NCI-H2196 (cell line): Measurements from ENCODE around the gene SAMMSON.

Source experiments
- DNase-seq: peaks from one replicate; lab custom pipeline; 2025; ENCODE audit not compliant: unreplicated experiment; lab: John Stamatoyannopoulos, UW

Gene SAMMSON

DNA sequence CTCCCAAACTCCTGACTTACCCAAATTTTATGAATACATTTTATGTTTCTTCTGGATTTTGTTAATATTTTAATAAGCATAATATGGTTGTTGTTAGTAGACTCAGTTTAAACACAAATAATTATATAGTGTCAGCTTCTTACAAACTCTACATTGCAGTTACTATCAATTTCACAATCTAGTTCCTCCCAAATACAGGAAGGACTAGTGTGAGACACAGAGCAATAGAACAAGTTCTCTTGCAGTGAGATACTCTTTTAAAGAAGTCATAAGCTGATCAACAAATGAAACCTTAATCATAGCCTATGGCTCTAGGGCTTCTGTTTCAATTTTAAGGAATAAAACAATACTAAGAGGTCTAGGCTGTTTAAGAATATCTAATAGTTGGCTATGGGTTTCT is 86.1 kb downstream of the SAMMSON start:
- no peak for DNase-seq

DNA sequence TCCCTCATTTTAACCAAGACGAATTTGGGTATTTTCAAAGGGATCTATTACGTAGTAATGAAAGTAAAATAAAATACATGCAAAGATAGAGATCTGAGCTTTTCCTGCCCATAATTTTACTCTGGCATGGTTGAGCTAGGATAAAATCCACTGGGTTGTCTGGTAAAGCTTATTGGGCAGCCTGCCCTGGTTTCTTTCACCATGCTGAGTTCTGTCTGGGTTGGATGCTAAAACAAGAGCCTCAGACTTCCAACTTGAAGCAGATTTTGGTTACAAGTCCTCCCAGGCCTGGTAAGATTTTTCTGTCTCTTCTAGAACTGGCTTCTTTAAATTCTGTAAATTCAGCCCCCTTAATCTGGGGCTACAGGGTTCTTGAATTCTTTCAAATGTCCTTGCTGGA is 86.8 kb downstream of the SAMMSON start:
- no peak for DNase-seq

DNA sequence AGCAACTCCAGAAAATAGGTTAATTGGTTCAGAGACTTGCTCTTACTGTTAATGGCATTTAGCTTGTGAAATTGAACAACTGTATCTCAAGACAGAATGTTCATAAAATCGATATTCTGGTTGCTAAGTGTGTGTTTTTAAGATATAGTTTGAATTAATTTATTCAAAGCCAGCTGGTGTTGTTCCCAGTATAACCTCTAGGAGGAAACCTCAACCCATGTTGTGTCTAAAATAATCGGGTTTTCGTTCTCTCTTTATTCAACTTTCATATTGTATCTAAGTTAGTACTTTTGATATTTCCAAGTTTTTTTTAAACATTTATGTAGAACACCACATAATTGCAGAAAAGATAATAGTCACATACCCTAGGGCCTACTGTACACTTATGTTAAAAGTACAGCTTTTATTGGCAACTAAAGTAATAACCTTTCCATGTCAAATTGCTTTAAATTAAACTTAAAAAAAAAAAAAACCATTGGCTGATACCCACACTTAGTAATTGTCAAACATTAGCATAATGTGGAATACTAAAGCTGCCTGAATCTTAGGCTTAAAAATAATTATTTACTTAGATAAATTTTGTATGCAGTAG is 90.9 kb downstream of the SAMMSON start:
- no peak for DNase-seq

DNA sequence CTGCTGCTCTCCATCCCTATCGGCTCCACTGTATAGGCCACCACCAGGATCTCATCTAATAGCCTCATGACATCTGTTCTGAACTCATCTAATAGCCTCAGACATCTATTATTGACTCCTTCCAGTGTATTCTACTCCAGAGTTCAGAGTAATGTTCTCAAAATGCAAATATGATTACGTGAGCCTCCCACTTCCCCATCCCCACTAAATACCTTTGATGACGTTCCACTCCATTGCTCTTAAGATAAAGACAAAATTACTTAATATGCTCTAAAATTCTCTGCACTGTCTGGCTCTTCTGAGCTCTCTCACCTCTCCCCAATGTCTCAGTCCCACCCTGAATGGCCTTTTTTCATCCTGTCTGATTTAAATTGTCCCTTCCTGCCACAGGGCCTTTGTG is 94.7 kb downstream of the SAMMSON start:
- DNase-seq: no peak

DNA sequence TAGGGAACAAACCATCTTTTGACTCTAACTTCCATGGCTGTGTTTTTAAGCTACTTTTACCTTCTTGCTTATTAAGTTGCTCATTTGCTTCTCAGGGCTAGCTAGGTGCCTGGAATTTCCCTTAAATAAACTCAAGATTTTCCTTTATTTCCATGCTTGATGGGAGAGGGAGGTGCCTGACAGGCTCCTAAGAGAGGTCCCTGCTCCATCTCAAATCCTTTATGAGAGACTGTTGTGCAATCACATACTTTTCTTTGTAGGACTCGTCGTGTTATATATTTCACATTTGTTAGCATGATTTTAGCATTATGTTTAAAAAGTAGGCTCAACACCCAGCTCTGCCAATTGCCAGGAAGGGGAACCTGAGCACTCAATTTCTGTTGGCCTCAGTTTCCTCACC is 95.7 kb downstream of the SAMMSON start:
- no peak for DNase-seq

DNA sequence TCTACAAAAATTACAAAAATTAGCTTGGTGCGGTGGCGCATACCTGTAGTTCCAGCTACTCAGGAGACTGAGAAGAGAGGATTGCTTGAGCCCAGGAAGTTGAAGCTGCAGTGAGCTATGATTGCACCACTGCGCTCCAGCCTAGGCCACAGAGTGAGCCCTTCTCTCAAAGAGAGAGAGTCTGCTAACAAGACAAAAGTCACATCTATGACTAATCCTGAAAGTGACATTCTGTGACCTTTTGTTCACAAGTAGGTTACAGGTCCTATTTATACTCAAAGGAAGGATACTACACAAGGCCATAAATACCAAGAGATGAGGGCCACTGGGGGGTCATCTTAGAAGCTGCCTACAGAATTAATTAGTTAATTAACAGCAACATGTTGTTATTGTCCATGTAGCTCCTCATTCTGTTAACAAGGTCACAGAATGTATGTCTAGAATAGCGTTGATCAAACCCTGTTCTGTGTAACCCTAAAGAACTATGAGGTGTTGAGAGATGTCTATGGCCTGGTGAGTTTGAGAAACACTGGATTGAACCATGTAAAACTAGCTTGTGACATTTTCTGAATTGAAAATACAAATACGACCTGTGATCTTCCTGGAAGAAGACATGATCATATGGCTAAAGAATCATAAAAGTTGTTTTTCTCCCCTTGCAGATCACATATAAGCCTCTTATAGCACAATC is 97.0 kb downstream of the SAMMSON start:
- DNase-seq: no peak

DNA sequence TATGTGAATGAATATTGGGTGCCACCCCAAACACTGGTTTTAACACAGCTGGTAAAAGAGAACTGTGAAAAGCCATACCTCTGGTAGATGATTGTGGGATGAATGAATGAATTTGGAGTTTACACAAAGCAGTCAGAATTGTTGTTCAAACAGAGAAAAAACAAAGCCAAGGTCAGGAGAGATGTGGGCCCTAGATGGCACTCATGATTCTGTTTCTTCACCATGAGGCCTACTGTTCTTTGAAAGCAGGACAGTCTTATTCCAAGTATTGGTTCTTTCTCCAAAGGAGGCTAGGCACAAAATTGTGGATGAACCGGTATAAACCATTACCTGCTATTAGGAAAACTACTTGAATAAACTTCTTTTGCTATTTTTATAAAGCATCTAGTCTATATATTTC is 97.6 kb downstream of the SAMMSON start:
- no peak for DNase-seq

DNA sequence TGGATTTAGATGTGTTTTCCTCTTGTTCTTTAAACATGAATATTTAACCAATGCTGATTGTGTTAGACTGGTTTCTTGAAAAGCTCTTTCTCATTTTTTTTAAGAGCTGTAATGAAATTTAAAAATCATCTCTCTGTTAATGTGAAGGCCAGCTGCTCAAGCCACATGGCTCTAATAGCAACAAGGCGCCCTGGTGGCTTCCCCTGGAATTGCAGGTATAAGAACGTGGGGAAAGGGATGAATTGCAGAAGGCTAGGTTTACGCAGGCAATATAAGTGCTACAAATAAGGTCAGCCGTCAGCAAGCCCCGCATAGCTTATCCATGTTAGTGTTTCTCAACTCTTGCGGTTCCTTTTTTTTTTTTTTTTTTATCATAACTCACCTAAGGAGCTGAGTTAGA is 108.5 kb downstream of the SAMMSON start:
- DNase-seq: no peak

DNA sequence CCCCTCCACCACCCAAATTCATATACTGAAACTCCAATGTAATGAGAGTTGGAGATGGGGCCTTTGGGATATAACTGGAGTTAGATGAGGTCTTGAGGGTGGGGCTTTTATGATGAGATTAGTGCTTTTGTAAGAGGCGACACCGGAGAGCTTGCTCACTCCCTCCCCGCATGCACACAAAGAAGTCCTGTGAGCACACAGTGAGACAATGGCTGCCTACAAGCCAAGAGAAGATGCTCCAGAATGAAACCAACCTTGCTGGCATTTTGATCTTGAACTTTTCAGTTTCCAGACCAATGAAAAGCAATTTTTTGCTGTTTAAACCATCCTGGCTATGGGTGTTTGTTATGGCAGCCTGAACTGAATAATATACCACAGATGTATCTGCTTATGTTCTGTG is 109.0 kb downstream of the SAMMSON start:
- no peak for DNase-seq

DNA sequence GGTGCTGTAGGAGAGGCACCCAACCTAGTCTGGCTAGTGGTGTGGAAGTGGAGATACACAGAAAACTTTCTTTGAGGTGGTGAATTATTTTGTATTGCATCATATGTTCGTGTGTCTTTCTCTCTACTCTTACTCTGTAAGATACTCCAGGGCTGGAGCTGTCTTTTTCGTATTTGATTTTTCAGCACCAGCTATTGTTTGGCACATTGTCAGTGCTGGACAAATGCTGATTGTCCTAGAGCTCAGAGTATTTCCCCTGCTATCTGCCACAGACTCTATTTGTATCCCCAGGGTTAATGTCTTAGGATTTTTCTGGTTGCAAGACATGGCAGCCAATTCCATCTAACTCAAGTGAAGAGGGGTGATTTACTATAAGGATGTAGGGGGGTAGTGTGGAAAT is 110.5 kb downstream of the SAMMSON start:
- no peak for DNase-seq

DNA sequence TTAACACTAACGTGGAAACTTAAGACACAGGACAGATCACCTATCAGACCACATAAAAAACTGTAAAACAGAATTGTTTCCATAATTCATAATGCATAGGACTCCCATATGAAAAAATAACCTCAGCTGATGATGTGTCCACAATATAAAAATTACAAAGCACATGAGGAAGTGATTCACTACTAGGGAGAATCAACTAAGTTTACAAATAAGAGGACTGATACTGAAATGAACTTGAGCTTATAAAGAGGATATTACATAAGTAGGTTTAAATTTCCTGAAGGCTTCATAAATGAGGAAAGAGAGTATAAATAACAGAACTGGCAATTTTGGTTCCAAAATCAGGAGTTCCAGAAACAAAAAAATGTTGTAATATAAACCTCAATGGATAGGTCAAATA is 111.9 kb downstream of the SAMMSON start:
- no peak for DNase-seq

DNA sequence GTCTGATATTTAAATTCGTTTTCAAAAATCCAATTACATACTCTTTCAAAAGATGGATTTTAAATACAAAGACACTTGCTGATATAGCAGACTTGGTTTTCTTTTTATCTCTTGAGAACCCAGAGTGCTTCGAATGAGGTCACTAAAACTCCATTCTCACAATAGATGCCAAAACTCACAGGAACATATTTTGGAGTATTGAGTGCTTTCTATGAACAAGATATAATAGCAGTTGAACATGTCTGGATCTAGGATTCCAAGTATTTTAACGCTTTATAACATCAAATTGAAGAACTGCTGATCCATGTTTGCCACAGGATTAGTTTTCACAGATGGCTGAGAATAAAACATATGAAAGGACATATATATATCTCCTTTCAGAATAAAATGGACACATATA is 113.2 kb downstream of the SAMMSON start:
- no peak for DNase-seq

DNA sequence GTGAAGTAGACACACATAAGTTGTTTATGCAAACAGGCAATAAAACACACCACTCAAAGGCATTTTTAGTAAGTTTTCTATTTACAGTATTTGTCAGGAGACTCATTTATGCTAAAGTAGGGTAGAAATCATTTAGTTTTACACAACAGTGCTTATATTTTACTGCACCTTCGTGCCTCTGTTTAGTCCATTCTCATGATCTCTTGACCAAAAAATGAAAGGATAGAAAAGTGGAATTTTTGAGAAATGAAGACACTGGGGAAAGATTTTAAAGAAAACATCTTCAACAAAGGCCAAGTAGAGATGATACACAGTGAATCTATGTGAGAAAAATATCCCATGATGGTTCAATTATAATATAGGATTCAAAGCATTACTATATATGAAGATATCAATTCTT is 114.9 kb downstream of the SAMMSON start:
- DNase-seq: no peak

DNA sequence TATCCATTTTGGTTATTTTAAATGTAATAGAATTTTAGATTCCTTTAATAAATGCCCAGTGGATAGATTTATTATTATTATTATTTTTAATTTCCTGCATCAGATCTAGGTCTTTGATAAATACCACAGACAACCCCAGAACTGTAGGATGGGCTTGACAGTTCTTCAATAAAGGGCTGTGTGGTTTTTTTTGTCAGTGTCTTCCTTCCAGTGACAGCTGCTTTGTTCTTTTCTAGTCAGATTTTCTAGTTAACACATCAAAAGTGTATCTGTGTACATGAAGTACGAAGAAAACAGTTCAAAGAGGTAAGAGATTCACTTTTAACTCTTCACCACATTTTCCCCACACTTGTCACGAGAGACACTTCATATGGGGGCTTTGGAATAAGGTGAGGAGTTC is 120.3 kb downstream of the SAMMSON start:
- DNase-seq: no peak
